HUES64 (cell line): Measurements from ENCODE around the gene ALX4.

ENCODE experiments used
- H3K27ac ChIP-seq: 2 replicates; pipeline ENCODE4 v1.7.0; 2013; ENCODE audit warnings: low read depth, low read length, inconsistent platforms
- H3K27me3 ChIP-seq: 2 replicates; pipeline ENCODE4 v1.6.1; 2013; ENCODE audit warnings: mild to moderate bottlenecking, low read length; ENCODE audit not compliant: insufficient read depth
- H3K36me3 ChIP-seq: 2 replicates; pipeline ENCODE4 v1.6.1; 2013; ENCODE audit warnings: mild to moderate bottlenecking, low read length; ENCODE audit not compliant: insufficient read depth
- H3K4me1 ChIP-seq: 2 replicates; pipeline ENCODE4 v1.6.1; 2013; ENCODE audit warnings: mild to moderate bottlenecking, low read length, moderate library complexity; ENCODE audit not compliant: insufficient read depth
- H3K4me3 ChIP-seq: 2 replicates; pipeline ENCODE4 v1.5.1; 2013; ENCODE audit warnings: mild to moderate bottlenecking, low read length, moderate library complexity
- H3K9ac ChIP-seq: 2 replicates; pipeline ENCODE4 v1.6.1; 2013; ENCODE audit warnings: mild to moderate bottlenecking, low read depth, low read length
- H3K9me3 ChIP-seq: 2 replicates; pipeline ENCODE4 v1.6.1; 2013; ENCODE audit warnings: low read depth, low read length; ENCODE audit not compliant: insufficient read depth
- WGBS: fragments of 150-250, 120-280 bp; methylation state at CpG from one replicate; pipeline ENCODE4 v1.1.7; 2013; ENCODE audit warnings: missing lambda C conversion rate; 5-methylcytosine and 5-hydroxymethylcytosine counted together

The ALX4 gene

DNA sequence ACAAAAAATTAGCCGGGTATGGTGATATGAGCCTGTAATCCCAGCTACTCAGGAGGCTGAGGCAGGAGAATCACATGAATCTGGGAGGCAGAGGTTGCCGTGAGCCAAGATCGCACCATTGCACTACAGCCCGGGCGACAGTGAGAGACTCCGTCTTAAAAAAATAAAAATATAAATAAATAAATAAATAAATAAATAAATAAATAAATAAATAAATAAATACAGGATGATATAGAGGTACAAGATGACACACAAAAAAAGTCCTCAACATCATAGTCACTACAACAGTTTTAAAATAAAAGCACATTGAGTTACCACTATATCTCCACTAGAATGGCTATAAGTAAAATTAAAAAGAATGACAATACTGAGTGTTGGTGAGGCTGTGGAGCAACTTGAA is 97.8 kb downstream of the ALX4 start:
- H3K9me3 ChIP-seq = 0 out of 2 replicates have a peak, but pooled peaks cover 5% of the 10 kb centered on the region
- no peak overlapping the region for H3K9ac ChIP-seq
- no peaks in the 10 kb centered on the region for H3K36me3 ChIP-seq
- H3K4me1 ChIP-seq = no peaks in the 10 kb centered on the region
- 98% methylated on average over 3 of the region's 6 CpGs for WGBS
- no peak overlapping the region for H3K27ac ChIP-seq
- H3K27me3 ChIP-seq = no peaks in the 10 kb centered on the region
- no peak overlapping the region for H3K4me3 ChIP-seq
